HG03342 (cell line): ENCODE data around the gene ADARB1.

Source experiments
- ATAC-seq: cut with Tn5 transposase; IDR thresholded peaks from one replicate; pipeline ENCODE4 v1.9.1; 2021; ENCODE audit warnings: mild to moderate bottlenecking, moderate library complexity; ENCODE audit not compliant: unreplicated experiment

Gene ADARB1

GRCh38 chr21:45091550-45092322, 17.4 kb downstream of the ADARB1 start:
- ATAC-seq: no peak

GRCh38 chr21:45093035-45093532, 18.7 kb downstream of the ADARB1 start:
- no peak for ATAC-seq

- ATAC-seq: no peak
These were observed 20.0 kb downstream of the ADARB1 start for GRCh38 chr21:45094412-45094811.

GRCh38 chr21:45095505-45095904, 21.1 kb downstream of the ADARB1 start:
- ATAC-seq: no peak

- ATAC-seq: no peak
These were observed 21.8 kb downstream of the ADARB1 start for GRCh38 chr21:45096217-45096616.

GRCh38 chr21:45097827-45098387, 23.5 kb downstream of the ADARB1 start:
- ATAC-seq: no peak

- no peak for ATAC-seq
These were observed 24.5 kb downstream of the ADARB1 start for GRCh38 chr21:45098867-45099266.

- no peak for ATAC-seq
These were observed 25.2 kb downstream of the ADARB1 start for GRCh38 chr21:45099571-45099970.

- ATAC-seq: no peak
These were observed 26.5 kb downstream of the ADARB1 start for GRCh38 chr21:45100866-45101265.

- no peak for ATAC-seq
These were observed 28.1 kb downstream of the ADARB1 start for GRCh38 chr21:45102391-45102932.

GRCh38 chr21:45103971-45104520, 29.7 kb downstream of the ADARB1 start:
- ATAC-seq: no peak

GRCh38 chr21:45104560-45104959, 30.2 kb downstream of the ADARB1 start:
- ATAC-seq: no peak

GRCh38 chr21:45105906-45106485, 31.6 kb downstream of the ADARB1 start:
- ATAC-seq: no peak

GRCh38 chr21:45108034-45108790, 33.8 kb downstream of the ADARB1 start:
- no peak for ATAC-seq

- ATAC-seq: no peak
These were observed 34.7 kb downstream of the ADARB1 start for GRCh38 chr21:45108808-45109781.

- peak; percentile 80 for ATAC-seq
These were observed 35.6 kb downstream of the ADARB1 start for GRCh38 chr21:45109831-45110492.

GRCh38 chr21:45110873-45111624, 36.7 kb downstream of the ADARB1 start:
- no peak for ATAC-seq

- no peak for ATAC-seq
These were observed 37.3 kb downstream of the ADARB1 start for GRCh38 chr21:45111703-45112102.
